GM21717 (cell line): ENCODE data around the gene RPIA.
"Not testable (repeated sequence)": the region's sequence is repeated elsewhere in the genome, so short reads cannot be mapped to it uniquely, and the experiment has no call there.

Source experiments
- ATAC-seq: cut with Tn5 transposase; IDR thresholded peaks from one replicate; pipeline ENCODE4 v1.9.1; 2021; ENCODE audit warnings: mild to moderate bottlenecking, moderate library complexity; ENCODE audit not compliant: unreplicated experiment

RPIA gene

DNA sequence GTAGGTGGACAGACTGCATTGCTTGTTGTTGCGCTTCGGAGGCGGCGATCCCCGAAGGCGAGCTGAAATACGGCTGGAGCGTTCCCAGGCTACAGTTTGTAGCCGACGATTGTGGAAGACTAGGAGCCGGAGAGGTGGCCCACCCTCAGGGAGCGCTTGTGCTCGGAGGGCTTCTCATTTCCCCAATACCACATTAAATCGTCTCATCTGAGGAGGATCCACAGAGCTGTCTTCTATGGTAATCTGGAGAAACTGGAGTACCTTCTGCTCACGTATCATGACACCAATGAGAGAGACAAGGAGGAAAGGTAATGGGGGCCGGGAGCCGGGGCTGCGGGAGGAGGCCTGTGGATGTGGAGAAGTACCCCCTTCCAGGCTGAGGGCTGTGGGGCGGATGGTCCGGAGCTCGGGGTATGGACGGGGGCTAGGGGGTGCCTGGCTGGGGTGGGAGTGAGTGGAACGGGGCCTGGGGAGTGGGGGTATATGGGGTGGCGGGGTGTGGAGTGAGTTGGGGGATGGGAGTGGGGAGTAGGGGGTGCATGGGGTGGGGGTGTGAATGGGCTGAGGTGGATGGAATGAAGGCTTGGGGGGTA lies 74.5 kb downstream of the RPIA start:
- not testable (repeated sequence) for ATAC-seq

DNA sequence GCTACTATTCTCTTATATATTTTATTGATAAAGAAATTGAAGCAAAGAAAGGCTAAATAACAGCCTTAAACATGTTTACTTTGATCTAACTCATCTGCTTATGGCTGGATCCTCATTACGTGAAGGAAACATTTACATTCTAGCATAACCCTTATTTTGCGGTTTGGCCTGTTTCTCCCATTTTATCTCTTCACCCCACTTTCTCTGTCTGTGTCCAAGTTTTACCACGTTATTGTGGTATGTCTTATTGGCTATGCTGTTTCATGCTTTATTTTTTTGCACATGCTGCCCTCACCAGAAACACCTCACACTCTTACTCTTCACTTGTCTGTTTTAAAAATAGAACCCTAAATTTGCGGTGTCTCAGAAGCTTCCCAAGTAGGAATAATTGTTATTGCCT lies 78.5 kb downstream of the RPIA start:
- ATAC-seq: no peak

DNA sequence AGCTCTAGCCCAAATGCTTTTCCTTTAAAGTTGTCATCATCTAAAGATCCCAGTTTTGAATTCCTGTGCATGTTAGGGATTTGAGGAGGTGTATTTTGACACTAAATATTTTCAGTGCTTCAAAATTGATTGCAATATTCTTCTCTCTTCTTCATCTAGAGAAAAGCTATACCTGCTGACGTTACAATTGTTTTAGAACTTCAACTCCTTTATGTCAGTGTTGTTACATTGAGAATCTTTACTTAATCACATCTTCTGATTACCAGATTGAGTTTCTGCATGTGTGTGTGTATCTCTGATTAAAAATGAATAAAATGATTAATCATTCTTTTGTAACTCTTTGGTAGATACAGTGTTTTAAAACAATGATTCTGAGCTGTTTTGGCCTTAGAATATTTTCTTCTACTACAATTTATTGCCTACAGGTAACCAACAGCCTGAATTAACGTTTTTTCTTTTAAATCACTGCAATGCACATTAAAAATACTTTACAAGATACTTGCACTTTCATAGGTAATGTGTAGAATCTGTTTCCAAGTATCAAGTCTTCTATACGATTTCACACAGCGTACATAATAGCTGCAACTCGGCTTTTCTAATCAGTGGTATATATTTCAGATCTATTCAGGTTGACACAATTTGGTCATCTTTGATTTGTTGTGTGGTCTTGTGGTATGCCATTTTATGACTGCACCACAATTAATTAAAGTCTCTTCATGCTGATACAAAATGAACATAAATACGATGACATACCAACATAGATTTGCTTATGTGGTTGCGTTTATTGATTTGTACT lies 82.0 kb downstream of the RPIA start:
- ATAC-seq: not testable (repeated sequence)

DNA sequence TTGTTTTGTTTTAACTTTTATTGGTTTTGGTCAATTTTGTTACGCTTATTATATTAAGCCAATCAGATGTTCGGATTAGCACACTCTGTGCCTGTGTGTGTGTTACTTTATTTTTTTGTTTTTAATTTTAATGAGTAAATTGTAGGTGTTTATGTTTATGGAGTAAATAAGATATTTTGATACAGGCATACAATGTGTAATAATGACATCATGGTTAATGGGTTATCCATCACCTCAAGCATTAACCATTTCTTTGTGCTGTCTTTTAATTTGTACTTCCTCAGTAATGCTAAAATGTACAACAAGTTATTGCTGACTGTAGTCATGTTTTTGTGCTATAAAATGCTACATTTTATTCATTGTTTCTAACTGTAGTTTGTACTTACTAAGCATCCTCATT lies 97.7 kb downstream of the RPIA start:
- ATAC-seq: not testable (repeated sequence)

DNA sequence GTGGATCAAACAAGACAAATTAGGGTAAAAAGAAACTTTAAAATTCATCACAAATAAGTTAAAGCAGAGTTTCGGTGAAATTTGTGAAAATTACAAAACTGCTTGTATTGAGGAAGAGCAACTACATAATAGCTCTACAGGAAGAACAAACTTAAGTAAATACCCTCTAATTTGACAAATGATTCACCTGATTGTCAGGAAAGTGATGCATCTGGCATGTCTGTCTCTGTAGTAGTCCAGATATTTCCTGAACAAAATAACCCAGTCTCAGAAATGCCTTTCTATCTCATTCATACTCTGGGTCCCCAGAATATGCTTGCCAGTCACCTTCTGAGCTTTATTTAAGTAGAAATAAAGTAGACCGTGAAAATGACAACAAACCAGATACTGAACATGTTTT lies 104.5 kb downstream of the RPIA start:
- not testable (repeated sequence) for ATAC-seq

DNA sequence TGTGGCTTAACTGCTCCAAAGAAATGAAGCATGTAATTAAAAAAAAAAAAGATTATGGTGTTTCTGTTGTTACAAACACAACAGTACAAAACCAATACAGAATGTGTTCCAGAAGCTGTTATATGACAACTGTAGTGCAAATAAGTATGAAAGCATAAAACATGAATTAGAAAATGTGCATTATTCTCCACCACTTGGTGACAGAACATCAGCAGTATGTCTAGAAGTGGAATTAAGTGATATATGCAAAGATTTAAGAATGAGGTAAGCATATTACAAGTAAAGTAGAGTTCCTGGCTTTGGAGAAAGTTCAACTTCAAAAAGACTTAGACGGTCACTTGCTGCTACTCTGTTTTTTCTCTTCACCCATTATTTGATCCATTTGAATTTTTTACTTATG lies 105.0 kb downstream of the RPIA start:
- ATAC-seq: not testable (repeated sequence)

DNA sequence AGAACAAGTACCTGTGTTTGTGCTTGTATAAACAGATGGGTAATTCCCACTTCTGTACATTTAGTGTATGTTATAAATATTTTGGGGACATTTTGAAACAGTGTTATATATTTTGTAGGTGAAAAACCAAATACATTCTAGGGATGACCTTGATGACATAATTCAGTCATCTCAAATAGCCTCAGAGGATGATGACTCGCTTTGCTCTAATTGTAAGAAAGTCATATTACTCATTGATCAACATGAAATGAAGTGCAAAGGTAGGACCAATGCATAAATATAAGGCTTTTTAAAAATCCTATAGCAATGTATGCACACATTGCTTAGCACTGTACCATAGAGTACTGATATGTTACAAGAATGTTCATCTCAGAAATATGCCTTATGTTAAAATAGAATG lies 105.7 kb downstream of the RPIA start:
- not testable (repeated sequence) for ATAC-seq
